ENCODE data around the gene NBDY.

NBDY gene

GRCh38 chrX:56733459-56734046, 4.5 kb downstream of the NBDY start:
- H3K9me3 ChIP-seq: no peaks in the 10 kb centered on the region
- H3K4me1 ChIP-seq: no peaks in the 10 kb centered on the region
- no peak overlapping the region for H3K4me3 ChIP-seq (ENCODE audit: low read depth, low read length)
- H3K27me3 ChIP-seq: no peaks in the 10 kb centered on the region
- TF ChIP-seq, protein P1, sequence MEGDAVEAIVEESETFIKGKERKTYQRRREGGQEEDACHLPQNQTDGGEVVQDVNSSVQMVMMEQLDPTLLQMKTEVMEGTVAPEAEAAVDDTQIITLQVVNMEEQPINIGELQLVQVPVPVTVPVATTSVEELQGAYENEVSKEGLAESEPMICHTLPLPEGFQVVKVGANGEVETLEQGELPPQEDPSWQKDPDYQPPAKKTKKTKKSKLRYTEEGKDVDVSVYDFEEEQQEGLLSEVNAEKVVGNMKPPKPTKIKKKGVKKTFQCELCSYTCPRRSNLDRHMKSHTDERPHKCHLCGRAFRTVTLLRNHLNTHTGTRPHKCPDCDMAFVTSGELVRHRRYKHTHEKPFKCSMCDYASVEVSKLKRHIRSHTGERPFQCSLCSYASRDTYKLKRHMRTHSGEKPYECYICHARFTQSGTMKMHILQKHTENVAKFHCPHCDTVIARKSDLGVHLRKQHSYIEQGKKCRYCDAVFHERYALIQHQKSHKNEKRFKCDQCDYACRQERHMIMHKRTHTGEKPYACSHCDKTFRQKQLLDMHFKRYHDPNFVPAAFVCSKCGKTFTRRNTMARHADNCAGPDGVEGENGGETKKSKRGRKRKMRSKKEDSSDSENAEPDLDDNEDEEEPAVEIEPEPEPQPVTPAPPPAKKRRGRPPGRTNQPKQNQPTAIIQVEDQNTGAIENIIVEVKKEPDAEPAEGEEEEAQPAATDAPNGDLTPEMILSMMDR (IDR thresholded peaks at IDR 0.05; ENCODE audit: low read depth, low read length): peak; percentile 56
- peak; percentile 49 for DNase-seq
- H3K36me3 ChIP-seq: no peaks in the 10 kb centered on the region

- H3K27me3 ChIP-seq: no peaks in the 10 kb centered on the region
- TF ChIP-seq, protein P1 (IDR thresholded peaks at IDR 0.05; ENCODE audit: low read depth, low read length): no peak
- H3K4me3 ChIP-seq (ENCODE audit: low read depth, low read length): no peak overlapping the region
- no peaks in the 10 kb centered on the region for H3K36me3 ChIP-seq
- H3K4me1 ChIP-seq: no peaks in the 10 kb centered on the region
- DNase-seq: no peak
- no peaks in the 10 kb centered on the region for H3K9me3 ChIP-seq
Measured at GRCh38 chrX:56736219-56736618, 7.2 kb downstream of the NBDY start.

- DNase-seq: no peak
- TF ChIP-seq, protein P1 (IDR thresholded peaks at IDR 0.05; ENCODE audit: low read depth, low read length): no peak
- no peaks in the 10 kb centered on the region for H3K36me3 ChIP-seq
- H3K4me1 ChIP-seq: no peaks in the 10 kb centered on the region
- no peak overlapping the region for H3K4me3 ChIP-seq (ENCODE audit: low read depth, low read length)
- H3K9me3 ChIP-seq: no peaks in the 10 kb centered on the region
- no peaks in the 10 kb centered on the region for H3K27me3 ChIP-seq
Measured at GRCh38 chrX:56738670-56739069, 9.6 kb downstream of the NBDY start.

DNA sequence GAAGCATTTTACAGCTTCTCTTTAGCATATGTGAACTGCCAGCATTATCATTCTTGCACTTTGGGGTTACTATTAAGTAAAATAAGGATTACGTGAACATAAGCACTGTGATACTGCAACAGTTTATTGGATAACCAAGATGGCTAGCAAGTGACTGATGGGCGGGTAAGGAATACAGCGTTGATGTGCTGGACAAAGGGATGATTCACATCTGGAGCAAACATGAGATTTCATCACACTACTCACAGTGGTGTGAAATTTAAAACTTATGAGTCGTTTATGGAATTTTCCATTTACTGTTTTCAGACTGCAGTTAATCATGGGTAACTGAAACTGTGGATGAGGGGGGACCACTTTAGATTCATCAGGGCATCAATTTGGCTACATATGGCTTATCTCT, 16.0 kb downstream of the NBDY start:
- H3K27me3 ChIP-seq: no peaks in the 10 kb centered on the region
- H3K4me3 ChIP-seq (ENCODE audit: low read depth, low read length): no peak overlapping the region
- DNase-seq: no peak
- H3K4me1 ChIP-seq: no peaks in the 10 kb centered on the region
- no peaks in the 10 kb centered on the region for H3K9me3 ChIP-seq
- H3K36me3 ChIP-seq: no peaks in the 10 kb centered on the region
- TF ChIP-seq, protein P1 (IDR thresholded peaks at IDR 0.05; ENCODE audit: low read depth, low read length): no peak

GRCh38 chrX:56746996-56747395, 18.0 kb downstream of the NBDY start:
- Histone ChIP-seq H3K4me3 (ENCODE audit: low read depth, low read length) (no peak overlapping the region), H3K27me3 (no peaks in the 10 kb centered on the region), H3K36me3 (no peaks in the 10 kb centered on the region), H3K9me3 (no peaks in the 10 kb centered on the region), H3K4me1 (no peaks in the 10 kb centered on the region)
- TF ChIP-seq, protein P1 (IDR thresholded peaks at IDR 0.05; ENCODE audit: low read depth, low read length): no peak
- no peak for DNase-seq

- TF ChIP-seq, protein P1 (IDR thresholded peaks at IDR 0.05; ENCODE audit: low read depth, low read length): no peak
- no peaks in the 10 kb centered on the region for H3K4me1 ChIP-seq
- H3K9me3 ChIP-seq: no peaks in the 10 kb centered on the region
- H3K27me3 ChIP-seq: no peaks in the 10 kb centered on the region
- DNase-seq: no peak
- H3K36me3 ChIP-seq: no peaks in the 10 kb centered on the region
- no peak overlapping the region for H3K4me3 ChIP-seq (ENCODE audit: low read depth, low read length)
Measured at GRCh38 chrX:56751071-56751470, 22.0 kb downstream of the NBDY start.

All from BE2C (cell line).